SK-N-MC (cell line): ENCODE measurements around the gene GDF7.

ENCODE experiments used
- EZH2 ChIP-seq: fragments of 200-600 bp; sonication (generic); IDR thresholded peaks from one replicate; pipeline ENCODE4 v1.6.1; 2017; ENCODE audit warnings: antibody characterized with exemption
- FOXP2 ChIP-seq: optimal IDR thresholded peaks from 2 replicates; pipeline ENCODE3; 2011; ENCODE audit warnings: mild to moderate bottlenecking, moderate library complexity; ENCODE audit not compliant: insufficient read depth; ENCODE audit errors: extremely low read length, control extremely low read depth
- POLR2AphosphoS5 ChIP-seq: IDR thresholded peaks from 2 replicates; pipeline ENCODE4 v1.6.1; 2012; ENCODE audit warnings: mild to moderate bottlenecking, low read depth, low read length, borderline replicate concordance

DNA sequence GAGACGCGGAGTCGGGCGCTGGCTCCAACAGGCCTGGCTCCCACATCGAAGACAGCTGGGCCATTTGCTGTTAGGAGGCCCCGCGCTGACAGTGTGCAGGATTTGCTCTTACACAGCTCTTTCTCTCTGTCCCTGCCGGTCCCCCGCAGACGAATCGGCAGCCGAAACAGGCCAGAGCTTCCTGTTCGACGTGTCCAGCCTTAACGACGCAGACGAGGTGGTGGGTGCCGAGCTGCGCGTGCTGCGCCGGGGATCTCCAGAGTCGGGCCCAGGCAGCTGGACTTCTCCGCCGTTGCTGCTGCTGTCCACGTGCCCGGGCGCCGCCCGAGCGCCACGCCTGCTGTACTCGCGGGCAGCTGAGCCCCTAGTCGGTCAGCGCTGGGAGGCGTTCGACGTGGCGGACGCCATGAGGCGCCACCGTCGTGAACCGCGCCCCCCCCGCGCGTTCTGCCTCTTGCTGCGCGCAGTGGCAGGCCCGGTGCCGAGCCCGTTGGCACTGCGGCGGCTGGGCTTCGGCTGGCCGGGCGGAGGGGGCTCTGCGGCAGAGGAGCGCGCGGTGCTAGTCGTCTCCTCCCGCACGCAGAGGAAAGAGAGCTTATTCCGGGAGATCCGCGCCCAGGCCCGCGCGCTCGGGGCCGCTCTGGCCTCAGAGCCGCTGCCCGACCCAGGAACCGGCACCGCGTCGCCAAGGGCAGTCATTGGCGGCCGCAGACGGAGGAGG is 3.5 kb downstream of the GDF7 start:
- no peak for TF ChIP-seq EZH2
- no peak for TF ChIP-seq POLR2AphosphoS5
- TF ChIP-seq FOXP2: no peak
